ENCODE results near the gene ERMP1.
"Not testable (repeated sequence)": the region's sequence is repeated elsewhere in the genome, so short reads cannot be mapped to it uniquely, and the experiment has no call there.

Gene ERMP1, protein sequence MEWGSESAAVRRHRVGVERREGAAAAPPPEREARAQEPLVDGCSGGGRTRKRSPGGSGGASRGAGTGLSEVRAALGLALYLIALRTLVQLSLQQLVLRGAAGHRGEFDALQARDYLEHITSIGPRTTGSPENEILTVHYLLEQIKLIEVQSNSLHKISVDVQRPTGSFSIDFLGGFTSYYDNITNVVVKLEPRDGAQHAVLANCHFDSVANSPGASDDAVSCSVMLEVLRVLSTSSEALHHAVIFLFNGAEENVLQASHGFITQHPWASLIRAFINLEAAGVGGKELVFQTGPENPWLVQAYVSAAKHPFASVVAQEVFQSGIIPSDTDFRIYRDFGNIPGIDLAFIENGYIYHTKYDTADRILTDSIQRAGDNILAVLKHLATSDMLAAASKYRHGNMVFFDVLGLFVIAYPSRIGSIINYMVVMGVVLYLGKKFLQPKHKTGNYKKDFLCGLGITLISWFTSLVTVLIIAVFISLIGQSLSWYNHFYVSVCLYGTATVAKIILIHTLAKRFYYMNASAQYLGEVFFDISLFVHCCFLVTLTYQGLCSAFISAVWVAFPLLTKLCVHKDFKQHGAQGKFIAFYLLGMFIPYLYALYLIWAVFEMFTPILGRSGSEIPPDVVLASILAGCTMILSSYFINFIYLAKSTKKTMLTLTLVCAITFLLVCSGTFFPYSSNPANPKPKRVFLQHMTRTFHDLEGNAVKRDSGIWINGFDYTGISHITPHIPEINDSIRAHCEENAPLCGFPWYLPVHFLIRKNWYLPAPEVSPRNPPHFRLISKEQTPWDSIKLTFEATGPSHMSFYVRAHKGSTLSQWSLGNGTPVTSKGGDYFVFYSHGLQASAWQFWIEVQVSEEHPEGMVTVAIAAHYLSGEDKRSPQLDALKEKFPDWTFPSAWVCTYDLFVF

DNA sequence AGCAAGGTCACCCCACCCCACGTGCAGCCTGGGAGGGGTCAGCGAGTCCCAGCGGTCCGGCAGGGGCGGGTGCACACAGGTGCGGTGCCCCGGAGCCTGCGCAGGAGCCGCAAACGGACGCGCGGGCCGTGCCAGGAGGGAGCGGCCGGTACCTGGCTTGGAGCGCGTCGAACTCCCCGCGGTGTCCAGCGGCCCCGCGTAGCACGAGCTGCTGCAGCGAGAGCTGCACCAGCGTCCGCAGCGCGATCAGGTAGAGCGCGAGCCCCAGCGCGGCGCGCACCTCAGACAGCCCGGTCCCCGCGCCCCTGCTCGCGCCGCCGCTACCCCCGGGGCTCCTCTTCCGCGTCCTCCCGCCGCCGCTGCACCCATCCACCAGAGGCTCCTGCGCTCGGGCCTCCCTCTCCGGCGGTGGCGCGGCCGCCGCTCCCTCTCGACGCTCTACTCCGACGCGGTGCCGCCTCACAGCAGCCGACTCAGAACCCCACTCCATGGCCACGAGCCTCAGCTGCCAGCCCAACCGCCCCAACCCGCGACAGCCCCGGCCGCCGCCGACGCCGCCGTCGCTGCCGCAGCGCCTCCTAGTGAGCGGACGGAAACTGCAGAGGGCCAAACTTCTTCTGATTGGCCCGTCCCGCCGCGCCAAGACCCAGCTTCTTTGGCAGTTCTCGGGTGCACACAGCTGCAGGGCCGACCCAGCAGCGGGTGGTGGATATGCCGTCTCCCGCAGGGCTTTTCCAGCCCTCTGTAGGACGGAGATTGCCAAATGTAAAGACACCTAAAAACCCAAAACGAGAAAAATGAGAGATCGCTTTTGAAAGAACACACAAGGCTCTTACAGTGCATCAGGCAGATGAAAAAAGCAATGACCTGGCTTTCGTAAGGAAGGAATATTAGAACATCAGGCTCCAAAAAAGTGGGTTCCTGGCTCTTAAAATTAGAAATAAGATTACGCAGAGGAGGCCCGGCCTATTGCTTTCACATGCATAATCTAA lies at the start of gene ERMP1:
TSS of gene ERMP1 (minus strand) at position 580 of the 992 bp plus-strand sequence. CDS start at position 490, 90 bp downstream.
- peak; percentile 73 for DNase-seq (ENCODE audit: low read depth, low spot score)

DNA sequence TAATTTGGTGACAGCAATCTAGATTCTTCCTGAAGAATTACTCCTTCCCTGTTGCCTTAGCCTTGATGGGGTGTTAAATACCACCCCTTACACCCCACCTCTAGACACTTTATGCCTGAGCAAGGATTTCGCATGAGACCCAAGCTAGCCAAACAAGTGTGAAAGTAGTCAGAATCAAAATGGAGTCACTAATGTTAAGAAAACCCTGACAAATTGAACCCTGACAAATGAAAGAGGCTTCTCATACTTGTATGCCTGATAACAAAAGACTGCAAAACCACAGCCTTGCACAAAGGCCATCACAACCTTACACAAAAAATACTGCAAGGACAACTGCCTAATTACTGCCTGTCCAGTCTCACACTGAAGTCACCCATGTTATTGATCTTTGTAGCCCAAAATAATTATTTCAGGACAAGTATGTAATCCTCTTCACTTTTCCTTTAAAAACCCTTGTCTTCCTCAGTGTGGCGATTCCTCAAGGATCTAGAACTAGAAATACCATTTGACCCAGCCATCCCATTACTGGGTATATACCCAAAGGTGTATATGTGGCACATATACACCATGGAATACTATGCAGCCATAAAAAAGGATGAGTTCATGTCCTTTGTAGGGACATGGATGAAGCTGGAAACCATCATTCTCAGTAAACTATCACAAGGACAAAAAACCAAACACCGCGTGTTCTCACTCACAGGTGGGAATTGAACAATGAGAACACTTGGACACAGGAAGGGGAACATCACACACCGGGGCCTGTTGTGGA lies 49.5 kb upstream of the ERMP1 start:
- DNase-seq (ENCODE audit: low read depth, low spot score) = not testable (repeated sequence)

DNA sequence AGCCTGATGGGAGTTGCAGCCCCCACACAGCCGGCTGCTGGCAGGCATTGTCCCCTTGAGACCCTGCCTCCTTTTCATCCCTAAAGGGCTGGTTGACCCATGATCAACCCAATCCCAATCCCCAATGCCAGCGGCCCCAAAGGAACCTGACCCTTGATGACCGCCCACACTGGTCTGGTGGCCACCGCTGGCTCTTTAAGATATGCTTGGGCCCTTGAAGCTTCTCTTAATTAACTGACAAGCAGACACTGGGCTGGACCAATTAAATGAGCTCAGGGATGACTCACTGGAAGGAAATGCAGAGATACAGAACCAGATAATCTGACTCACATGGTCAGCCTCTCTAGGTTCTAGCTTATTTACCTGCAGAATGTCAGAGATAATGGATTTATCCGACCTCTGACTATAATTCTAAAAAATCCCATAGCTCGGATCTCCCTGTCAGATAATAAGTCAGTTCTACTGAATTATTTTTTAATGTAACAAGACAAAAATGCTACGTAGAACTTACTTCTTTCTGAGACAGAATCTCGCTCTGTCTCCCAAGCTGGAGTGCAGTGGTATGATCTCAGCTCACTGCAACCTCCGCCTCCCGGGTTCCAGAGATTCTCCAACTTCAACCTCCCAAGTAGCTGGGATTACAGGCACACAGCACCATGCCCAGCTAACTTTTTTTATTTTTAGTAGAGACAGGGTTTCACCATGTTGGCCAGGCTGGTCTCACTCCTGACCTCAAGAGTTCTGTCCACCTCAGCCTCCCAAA lies 46.7 kb upstream of the ERMP1 start:
- no peak for DNase-seq (ENCODE audit: low read depth, low spot score)

DNA sequence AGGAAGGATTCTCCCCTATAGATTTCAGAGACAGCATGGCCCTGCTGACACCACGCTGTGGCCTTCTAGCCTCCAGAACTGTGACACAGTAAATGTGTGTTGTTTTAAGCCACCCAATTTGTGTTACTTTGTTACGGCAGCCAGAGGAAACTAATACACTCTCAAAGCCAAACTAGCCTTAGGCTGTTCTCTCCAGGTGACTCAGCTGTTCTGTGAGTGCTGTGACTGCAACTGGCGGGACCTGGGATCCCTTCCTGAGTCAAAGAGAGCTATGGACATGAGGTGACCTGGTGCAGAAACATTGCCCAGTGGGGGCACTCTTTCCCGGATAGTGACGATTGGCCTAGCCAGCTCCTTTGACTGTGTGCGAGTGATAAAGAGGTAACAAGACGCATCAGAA lies 43.8 kb upstream of the ERMP1 start:
- no peak for DNase-seq (ENCODE audit: low read depth, low spot score)

DNA sequence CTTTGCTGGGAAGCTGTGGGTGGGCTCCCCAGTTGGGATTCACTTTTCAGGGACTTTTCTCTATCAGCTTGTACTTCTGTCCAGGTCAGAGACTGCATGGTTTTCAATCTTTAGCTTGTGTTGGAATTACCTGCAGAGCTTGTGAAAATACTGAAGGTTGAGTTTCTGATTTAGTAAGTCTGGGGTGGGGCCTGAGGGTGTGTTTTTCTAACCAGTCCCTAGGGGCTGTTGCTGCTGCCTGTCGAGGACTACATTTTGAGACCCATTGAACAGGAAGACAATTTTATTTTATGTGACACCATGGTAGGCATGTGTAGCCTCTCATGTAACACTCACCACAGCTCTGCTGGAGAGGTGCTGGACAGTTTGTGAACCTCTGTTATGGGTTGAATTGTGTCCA lies 43.1 kb upstream of the ERMP1 start:
- no peak for DNase-seq (ENCODE audit: low read depth, low spot score)

DNA sequence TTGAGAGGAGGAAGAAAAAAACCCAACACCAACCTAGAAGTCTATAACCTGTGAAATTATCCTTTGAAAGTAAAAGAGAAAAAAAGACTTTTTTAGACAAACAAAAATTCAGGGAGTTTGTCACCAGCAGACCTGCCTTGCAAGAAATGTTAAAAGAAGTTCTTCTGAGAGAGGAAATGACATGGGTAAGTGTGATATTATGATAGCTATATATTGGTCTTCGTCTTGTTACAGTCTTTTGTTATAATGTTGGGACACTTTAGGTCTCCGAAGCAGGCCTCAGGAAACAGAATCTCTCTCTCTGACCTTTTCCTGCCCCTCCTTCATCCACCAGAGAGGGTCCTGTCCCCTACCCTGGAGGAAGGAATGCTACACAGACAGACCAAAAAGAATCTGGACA lies 41.1 kb upstream of the ERMP1 start:
- no peak for DNase-seq (ENCODE audit: low read depth, low spot score)

DNA sequence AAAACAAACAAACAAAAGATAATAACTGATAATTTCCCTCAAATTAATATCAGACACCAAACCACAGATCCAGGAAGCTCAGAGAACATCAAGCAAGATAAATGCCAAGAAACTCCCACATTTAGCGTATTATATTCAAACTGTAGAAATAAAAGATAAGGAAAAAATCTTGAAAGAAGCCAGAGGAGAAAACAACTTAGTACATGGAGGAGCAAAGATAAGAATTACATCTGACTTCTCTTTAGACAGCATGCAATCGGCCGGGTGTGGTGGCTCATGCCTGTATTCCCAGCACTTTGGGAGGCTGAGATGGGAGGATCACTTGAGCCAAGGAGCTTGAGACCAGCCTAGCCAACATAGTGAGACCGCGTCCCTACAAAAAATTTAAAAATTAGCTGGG lies 40.5 kb upstream of the ERMP1 start:
- DNase-seq (ENCODE audit: low read depth, low spot score) = no peak

DNA sequence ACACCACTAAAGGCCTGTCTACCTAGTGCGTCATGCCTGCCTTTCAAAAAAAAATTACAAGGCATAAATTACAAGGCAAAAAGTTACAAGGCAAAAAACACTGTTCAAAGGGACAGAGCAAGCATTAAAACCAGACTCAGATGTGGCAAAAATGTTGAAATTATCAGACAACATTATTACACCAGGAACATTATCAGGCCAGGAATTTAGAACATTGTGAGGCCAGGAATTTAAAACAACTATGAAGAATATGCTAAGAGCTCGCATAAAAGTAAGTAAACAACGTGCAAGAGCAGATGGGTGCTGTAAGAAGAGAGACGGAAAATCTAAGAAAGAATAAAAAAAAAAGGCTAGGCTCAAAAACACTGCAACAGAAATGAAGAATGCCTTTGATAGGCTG lies 39.6 kb upstream of the ERMP1 start:
- no peak for DNase-seq (ENCODE audit: low read depth, low spot score)

DNA sequence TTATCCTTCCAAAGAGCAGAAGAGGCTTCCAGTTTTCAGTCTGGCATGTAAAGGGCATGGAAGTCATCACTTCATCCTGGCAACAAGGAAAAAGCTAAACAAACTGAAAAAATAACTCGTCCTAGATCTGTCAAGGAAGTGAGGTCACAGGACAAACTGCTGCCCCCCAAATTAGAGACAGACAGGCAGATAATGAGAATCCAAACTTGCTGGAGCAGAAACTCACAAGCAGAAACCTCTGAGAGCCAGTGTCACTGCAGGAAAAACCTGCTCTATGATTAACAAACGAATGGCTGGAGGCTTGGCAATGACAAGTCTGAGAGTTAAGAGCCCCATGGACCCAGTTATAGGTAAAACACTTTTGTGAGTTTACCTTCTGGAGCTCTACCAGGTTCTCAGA lies 38.9 kb upstream of the ERMP1 start:
- DNase-seq (ENCODE audit: low read depth, low spot score) = no peak

DNA sequence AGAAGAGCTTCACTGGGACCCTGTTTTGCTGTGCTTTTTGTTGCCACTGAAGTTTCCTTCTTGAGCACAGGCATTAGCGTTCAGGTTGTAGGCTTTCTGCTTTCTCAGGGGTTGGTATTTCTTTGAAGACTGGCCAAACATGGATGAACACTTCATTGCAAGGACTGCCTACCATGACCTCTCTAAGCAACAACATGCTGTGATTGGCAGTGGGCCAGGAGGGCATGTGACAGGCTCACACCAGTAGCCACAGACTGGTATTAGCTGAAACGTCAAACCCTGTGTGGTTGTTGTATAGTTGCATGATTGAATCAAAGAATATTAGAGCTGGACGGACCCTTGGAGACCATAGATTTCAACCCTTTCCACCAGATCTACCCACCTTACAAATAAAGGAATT lies 37.8 kb upstream of the ERMP1 start:
- no peak for DNase-seq (ENCODE audit: low read depth, low spot score)

DNA sequence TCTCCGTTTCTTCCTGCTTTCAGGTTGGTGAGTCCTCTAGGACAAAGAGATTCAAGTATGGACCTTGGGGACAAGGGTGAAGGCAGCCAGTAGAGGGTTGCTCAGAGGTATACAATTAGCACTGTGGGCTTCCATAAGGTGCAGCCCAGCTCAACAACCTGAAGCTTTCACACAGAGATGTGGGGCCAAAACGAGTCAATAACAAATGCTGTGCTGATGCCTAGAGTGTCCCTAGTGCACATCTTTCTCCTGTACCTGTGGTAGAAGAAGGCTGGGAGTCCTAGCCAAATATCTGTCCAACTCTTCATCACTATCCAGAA lies 37.1 kb upstream of the ERMP1 start:
- DNase-seq (ENCODE audit: low read depth, low spot score) = no peak

DNA sequence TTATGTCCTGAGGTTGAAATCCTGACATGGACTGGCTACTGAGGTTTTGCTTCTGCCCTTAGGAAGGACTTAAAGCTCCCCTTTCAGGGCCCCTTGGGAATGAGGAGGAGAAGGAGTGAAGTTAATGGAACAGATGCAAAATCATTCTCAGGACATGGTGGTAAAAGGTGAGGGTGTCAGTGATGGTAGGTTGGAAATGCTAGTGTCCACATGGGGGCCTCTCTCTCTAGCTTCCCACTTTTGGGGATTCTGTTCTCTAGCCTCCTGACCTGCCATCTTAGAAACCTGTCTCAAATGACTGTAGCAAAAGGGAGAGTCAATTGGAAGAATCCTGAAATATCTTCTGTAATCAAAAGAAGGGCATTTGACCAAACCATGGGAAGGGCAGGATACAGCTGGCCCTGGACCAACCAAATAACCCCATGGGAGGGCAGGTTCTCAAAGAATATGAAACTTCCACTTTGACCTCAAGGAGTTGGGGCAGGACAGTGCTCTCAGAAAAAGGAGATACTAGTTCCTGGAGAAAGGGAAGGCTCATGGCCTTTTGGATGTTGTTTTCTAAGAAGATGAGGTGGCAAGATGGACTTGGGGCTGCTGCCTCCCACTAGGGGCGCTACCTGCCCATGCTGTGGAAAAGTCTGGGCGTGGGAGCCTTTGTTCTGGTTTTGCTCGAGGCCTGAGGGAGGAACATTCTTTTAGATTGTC lies 36.5 kb upstream of the ERMP1 start:
- DNase-seq (ENCODE audit: low read depth, low spot score) = no peak

DNA sequence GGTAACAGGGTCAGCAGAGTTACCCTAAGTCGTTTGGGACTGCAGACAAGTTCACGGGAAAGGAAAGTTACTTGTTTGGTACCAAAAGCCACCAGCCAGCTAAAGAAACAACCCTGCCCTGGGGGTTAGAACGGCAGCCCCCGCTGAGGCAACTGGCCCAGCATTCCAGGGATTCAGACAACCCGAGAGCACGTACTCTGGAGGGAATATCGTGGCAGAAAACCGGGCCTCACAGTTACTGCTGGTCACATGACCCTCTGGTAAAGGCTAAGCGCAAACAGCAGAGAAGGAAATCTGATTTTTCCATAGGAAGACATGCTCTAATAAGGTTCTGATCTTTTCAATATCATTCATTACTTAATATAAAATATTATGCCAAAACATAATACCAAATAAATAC lies 35.3 kb upstream of the ERMP1 start:
- no peak for DNase-seq (ENCODE audit: low read depth, low spot score)

DNA sequence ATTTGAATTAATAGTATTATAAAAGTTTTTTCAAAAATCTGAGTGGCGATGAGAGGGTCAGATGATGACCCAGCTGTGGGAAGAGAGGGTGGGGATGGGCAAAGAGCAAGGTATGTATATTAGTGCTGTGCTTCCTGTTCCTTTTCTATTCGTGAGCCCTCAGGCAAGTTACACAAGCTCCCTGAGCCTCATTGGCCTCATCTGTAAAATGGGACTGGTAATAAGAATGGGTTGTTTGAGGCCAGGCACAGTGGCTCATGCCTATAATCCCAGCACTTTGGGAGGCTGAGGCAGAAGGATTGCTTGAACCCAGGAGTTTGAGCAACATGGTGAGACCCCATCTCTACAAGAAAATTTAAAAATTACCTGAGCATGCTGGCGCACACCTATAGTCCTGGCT lies 33.8 kb upstream of the ERMP1 start:
- no peak for DNase-seq (ENCODE audit: low read depth, low spot score)

DNA sequence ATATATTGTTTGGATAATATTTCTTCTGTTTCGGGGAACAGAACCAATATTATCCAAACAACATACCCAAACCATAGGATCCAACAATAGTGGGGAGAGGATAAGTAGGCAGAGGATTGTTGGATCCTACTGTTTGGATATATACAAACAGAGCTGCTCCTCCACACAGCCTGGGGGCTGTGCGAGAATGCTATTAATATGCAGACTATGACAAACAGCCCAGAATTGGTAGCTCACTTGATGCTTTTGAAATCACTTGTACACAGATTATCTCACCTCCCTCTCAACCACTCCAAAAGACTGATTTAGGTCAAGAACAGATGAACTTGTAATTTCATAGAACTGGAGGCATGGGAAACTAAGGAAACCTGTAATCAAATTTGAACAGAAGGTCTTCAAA lies 33.4 kb upstream of the ERMP1 start:
- DNase-seq (ENCODE audit: low read depth, low spot score) = no peak

DNA sequence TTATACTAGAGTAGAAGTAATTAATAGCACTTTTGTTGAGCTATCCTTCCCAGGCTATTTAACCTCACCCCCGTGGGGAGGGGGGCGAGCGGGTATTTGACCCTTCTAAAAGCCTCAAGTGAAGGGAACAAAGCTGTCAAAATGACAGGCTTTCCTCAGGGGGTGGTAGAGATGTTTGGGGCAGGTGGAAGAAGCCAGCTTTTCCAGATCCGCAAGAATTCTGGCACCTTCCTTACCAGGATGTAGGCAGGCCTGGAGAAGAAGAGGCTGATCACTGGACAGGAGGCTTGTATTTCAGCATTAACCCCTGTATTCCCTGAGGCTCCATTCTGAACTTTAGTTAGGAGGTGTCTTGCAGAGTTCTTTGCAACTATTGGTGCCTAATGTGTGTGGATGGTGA lies 31.5 kb upstream of the ERMP1 start:
- no peak for DNase-seq (ENCODE audit: low read depth, low spot score)

DNA sequence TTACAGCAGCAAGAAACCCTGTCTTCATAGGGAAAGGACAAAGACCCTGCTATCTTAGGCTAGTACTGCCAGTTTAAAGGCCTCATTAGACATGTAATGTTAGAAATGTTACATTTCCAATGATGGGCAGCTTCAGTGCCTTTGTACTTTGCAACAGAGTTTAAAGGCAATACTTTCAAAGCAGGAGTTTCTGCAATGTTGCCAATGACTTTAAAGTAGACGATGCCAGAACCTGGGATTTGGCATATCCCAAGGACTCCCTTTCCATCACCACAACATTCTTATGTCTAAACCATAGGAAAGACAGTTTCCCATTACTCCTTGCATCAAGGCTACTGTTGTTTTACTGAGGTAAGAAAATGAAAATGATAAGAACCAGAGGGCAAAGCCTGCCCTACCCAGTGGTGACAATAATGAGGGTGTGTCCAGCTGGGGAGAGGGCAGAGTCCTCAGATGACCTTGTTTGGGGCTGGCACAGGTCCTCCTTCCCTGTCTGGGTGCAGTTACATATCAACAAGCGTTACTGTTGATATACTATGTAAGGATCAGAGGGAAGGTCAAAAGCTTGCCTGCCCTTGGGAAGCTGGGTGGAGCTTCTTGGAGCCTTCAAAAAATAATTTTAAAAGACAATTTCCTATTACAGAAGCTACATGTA lies 30.3 kb upstream of the ERMP1 start:
- DNase-seq (ENCODE audit: low read depth, low spot score) = no peak

DNA sequence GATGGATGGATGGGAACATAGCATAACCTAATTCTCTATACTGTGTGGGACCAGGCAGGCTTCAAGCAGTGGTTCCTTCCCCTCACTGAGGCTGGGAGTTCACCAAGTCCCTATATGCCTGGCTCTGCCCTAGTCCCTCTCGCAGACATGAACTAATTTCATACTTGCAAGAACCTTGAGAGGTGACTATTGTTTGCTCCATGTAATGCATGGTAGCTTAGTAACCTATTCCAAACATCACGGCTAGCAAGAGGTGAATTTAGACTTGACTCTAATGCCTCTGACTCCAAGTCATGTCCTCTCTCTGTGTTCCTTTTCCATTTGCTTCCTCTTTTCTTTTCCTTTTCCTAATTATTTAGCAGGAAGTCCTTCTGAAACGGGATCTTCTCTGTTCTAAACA lies 25.9 kb upstream of the ERMP1 start:
- no peak for DNase-seq (ENCODE audit: low read depth, low spot score)

DNA sequence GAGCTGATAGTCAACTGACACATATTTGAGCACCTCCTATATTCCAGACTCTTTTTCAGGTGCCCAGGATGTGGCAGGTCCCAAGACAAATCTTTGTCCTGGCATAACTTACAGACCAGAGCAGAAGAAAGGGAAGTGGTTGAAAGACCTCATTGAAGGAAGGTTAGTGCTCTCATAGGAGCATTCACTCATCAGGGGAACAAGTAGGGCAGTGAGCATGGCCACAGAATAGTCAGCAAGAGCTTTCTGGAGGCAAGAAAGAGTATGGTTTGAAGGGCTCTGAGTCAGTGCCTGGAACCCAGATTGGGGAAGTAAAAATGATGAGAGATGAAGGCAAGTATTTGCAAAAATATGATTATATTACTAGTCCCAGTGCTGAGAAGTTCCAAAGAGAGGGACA lies 25.0 kb upstream of the ERMP1 start:
- no peak for DNase-seq (ENCODE audit: low read depth, low spot score)
